HG03196 (cell line): ENCODE measurements around the gene KCNJ4.
"Not testable (repeated sequence)": the region's sequence is repeated elsewhere in the genome, so short reads cannot be mapped to it uniquely, and the experiment has no call there.

Source experiments
- ATAC-seq: cut with Tn5 transposase; IDR thresholded peaks from one replicate; pipeline ENCODE4 v1.9.1; 2021; ENCODE audit not compliant: unreplicated experiment

The KCNJ4 gene

GRCh38 chr22:38471237-38471636, 16.2 kb upstream of the KCNJ4 start:
- ATAC-seq = no peak

- not testable (repeated sequence) for ATAC-seq
Measured at GRCh38 chr22:38470179-38470578, 15.2 kb upstream of the KCNJ4 start.

GRCh38 chr22:38469306-38469781, 14.3 kb upstream of the KCNJ4 start:
- no peak for ATAC-seq

DNA sequence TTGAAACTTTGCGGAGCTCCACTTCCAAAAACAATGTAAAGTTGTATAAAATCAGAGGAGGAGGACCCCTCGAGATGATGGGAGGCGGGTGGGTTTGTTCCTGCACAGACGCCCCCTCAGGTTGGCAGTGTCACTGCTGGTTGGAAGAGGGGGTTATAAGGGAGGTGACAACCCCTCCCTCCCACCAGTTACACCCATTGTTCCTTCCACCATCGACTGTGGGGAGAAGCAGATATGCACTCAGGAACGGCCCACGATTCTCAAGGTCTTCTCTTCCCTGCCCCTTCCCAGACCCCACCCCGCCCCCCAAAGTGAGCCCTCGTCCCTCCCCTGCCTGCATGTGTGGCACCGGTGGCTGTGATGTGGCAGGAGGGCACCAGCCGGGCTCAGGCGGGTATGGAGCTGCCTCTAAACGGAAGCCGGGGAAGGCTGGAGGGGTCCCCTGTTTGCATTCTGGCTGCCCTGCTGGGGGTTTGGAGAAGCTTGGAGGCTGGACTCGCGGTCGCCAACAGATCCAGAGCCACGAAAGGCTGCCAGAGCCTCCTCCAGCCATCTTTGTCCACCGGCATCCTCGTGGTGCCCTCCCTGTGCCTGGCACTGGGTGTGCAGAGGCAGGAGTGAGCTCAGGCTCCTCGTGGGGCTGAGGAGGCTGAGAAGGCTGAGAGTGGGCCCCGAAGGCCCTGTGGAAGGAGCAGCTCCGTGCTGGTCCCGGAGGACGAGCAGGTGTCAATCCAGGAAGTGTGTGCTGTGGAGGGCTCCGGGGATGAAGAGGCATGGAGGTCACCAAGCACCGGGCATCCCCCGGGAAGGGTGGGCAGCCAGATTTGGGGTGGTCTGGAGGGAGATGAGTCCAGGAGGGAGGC, 13.7 kb upstream of the KCNJ4 start:
- no peak for ATAC-seq

- no peak for ATAC-seq
Measured at GRCh38 chr22:38467904-38468442, 13.0 kb upstream of the KCNJ4 start, which contains the start of gene KDELR3. Gene KDELR3, plus strand, starts transcription at chr22:38468096. Its CDS starts 138 bp downstream, at chr22:38468234.

- no peak for ATAC-seq
Measured at GRCh38 chr22:38467438-38467903, 12.5 kb upstream of the KCNJ4 start.

DNA sequence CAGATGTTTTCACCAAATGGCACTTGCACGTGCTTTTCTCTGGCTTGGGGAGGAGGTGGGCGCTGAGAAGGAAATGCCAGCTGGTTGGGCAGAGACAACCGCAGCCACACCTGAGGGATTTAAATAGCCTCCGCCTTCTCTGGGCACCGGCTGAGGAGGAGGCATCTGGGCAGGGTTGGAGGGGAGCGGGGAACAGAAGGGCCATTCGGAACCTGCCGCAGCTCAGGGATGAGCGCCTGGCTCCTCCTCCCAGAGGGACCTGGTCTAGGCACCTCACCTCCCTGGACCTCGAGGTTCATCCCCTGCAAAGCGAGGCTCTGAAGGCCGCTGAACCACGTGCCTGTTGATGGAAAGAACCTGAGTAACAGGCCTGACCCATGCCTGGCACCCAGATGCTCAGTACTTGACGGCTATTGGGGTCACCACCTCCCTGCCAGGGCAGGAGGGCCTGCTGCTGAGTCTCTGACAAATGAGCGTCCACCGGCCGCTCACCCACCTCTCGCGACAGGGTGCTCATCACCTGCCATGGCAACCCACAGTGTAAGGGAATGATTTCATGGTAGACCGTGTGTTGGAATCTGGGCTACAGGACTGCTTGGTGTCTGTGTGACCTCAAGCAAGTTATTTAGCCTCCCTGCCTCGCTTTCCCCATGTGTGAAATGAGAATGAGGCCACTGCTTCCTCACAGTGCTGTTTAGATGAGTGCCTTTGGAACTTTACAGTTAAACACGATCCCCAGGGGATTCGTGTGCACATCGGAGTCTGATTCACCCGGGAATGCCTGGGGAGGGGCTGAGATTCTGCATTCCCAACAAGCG, 10.9 kb upstream of the KCNJ4 start:
- no peak for ATAC-seq

GRCh38 chr22:38464992-38465672, 10.1 kb upstream of the KCNJ4 start:
- ATAC-seq = no peak

- ATAC-seq = no peak
Measured at GRCh38 chr22:38462960-38463784, 8.2 kb upstream of the KCNJ4 start.

- ATAC-seq = no peak
Measured at GRCh38 chr22:38461414-38462081, 6.5 kb upstream of the KCNJ4 start.

GRCh38 chr22:38461057-38461413, 6.0 kb upstream of the KCNJ4 start:
- ATAC-seq = no peak

DNA sequence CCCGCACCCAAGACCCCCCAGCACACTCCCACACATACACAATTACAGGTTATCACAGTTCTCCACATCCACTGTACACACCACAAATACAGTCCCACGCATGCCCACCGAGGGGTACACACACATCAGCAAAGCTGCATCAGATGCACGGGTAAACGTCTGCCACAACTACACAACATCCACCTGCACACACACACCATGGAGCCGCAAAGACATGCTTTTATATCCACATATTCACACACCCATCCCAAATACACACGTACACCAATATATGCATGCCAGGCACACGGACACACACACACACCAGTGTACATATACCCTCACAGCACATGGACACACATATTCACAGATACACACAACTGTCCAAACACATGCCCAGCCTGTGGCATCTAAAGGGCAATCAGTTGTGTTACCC, 5.4 kb upstream of the KCNJ4 start:
- no peak for ATAC-seq

- ATAC-seq = no peak
Measured at GRCh38 chr22:38456841-38457699, 2.1 kb upstream of the KCNJ4 start.

- ATAC-seq = no peak
Measured at GRCh38 chr22:38456272-38456835, 1.4 kb upstream of the KCNJ4 start.

- no peak for ATAC-seq
Measured at GRCh38 chr22:38455530-38456271, 702 bp upstream of the KCNJ4 start.

DNA sequence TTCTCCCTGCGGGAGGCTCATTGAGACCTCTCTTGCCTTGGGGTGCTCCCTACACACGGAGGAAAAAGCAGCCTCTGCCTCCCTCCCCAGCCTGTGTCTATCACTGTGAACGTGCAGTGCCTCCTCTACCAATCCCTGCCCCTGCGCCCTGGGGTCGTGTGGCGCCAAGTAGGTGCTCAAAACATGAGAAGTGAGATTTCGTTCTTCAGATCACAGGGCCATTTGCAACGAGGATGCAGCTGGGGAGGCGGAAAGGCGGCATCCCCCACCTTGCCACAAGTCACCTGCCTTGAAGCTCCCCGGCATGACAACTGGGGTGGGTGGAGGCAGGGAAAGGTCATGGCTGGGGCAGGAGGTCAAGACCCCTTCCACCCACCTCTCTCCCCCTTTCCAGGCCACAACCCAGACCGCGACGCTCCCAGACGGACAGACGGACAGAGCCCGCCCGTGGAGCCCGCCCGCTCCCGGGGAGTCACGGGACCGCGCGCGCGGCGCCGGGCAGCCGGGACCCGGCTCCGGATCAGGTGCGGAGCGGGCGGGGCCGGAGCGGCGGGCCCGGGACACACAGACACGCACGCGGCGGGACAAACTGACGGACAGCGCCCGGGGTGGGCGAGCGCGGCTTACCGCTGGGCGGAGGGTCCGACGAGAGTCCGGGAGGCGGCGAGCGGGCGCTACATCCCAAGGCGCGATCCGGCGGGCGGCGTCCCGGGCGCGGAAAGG, 485 bp downstream of the KCNJ4 start:
- ATAC-seq = no peak

- no peak for ATAC-seq
Measured at GRCh38 chr22:38453996-38454352, 1.0 kb downstream of the KCNJ4 start.
